ENCODE measurements around the gene SARS1.

Gene SARS1

DNA sequence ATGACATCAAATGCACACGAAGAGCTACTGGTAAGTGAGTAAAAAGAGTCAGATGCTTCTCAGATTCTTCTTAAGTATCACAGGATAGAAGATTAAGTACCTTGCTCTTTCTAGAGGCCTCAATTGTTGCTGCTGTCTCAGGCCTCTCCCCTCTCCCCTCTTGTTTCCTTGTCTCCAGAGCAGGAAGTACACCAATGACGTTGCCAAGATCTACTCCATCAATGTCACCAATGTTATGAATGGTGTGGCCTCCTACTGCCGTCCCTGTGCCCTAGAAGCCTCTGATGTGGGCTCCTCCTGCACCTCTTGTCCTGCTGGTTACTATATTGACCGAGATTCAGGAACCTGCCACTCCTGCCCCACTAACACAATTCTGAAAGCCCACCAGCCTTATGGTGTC lies 21.3 kb upstream of the SARS1 start:
- in situ Hi-C loops (cut with MboI; ENCODE audit: low sequenced_read_pairs, unreplicated experiment): no loop called here
- no peak for TF ChIP-seq CTCF (IDR thresholded peaks at IDR 0.05; ENCODE audit: borderline replicate concordance, control extremely low read depth, extremely low read depth, insufficient read depth, missing control alignments)
- DNase-seq (ENCODE audit: low spot score): no peak

- in situ Hi-C loops (cut with MboI; ENCODE audit: low sequenced_read_pairs, unreplicated experiment): no loop called here
- TF ChIP-seq CTCF (IDR thresholded peaks at IDR 0.05; ENCODE audit: borderline replicate concordance, control extremely low read depth, extremely low read depth, insufficient read depth, missing control alignments): peak; percentile 80
- DNase-seq (ENCODE audit: low spot score): peak; percentile 79
Measured at GRCh38 chr1:109193653-109194590, 19.8 kb upstream of the SARS1 start.

DNA sequence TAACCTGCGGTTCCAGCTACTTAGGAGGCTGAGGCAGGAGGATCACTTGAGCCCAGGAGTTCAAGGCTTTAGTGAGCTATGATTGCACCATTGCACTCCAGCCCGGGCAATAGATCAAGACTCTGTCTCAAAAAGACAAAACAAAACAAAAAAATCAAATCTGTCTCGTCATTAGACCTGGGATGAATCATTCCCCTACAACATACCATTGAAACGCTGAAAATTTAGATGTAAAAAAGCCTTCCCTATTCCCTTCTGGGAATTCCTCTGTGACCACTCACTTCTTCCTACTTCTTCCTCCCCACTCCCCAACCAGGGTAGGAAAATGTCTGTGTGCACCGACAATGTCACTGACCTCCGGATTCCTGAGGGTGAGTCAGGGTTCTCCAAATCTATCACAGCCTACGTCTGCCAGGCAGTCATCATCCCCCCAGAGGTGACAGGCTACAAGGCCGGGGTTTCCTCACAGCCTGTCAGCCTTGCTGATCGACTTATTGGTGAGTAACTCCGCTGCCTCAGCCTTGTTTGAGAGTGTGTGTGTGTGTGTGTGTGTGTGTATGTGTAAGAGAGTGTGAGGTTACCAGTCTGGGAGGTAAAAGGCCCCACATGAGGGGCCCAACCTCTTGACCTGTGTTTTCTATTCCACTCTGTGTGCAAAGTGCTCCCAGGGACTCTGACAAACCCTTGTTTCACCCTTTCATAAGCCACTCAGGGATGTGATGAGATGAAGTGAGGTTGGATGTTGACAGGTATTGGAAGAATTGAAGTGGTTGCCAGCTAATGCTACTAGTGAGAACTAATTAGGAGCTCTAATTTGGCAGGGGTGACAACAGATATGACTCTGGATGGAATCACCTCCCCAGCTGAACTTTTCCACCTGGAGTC lies 16.3 kb upstream of the SARS1 start:
- in situ Hi-C loops (cut with MboI; ENCODE audit: low sequenced_read_pairs, unreplicated experiment): no loop called here
- no peak for TF ChIP-seq CTCF (IDR thresholded peaks at IDR 0.05; ENCODE audit: borderline replicate concordance, control extremely low read depth, extremely low read depth, insufficient read depth, missing control alignments)
- no peak for DNase-seq (ENCODE audit: low spot score)

GRCh38 chr1:109198043-109198695 lies 15.5 kb upstream of the SARS1 start:
- in situ Hi-C loops (cut with MboI; ENCODE audit: low sequenced_read_pairs, unreplicated experiment): no loop called here
- no peak for TF ChIP-seq CTCF (IDR thresholded peaks at IDR 0.05; ENCODE audit: borderline replicate concordance, control extremely low read depth, extremely low read depth, insufficient read depth, missing control alignments)
- no peak for DNase-seq (ENCODE audit: low spot score)

GRCh38 chr1:109198745-109199144 lies 15.0 kb upstream of the SARS1 start:
- DNase-seq (ENCODE audit: low spot score): no peak
- no peak for TF ChIP-seq CTCF (IDR thresholded peaks at IDR 0.05; ENCODE audit: borderline replicate concordance, control extremely low read depth, extremely low read depth, insufficient read depth, missing control alignments)
- in situ Hi-C loops (cut with MboI; ENCODE audit: low sequenced_read_pairs, unreplicated experiment): no loop called here

GRCh38 chr1:109199710-109200109 lies 14.0 kb upstream of the SARS1 start:
- in situ Hi-C loops (cut with MboI; ENCODE audit: low sequenced_read_pairs, unreplicated experiment): no loop called here
- DNase-seq (ENCODE audit: low spot score): no peak
- TF ChIP-seq CTCF (IDR thresholded peaks at IDR 0.05; ENCODE audit: borderline replicate concordance, control extremely low read depth, extremely low read depth, insufficient read depth, missing control alignments): no peak

Data from GM13976 (cell line).